Adrenal gland (tissue), 5 donors: Measurements from ENCODE around the gene KIFC3.

Source experiments
- CTCF ChIP-seq, 6 experiments: fragments of 450-650 bp in 4 of 6; fragments of 200-600 bp in 2 of 6; sonication (generic) in 1 of 6; IDR thresholded peaks; 1 replicate in 5 of 6; 2 replicates in 1 of 6; pipeline versions ENCODE4 v1.5.1 to v1.8.0; 2016 to 2021; ENCODE audit warnings: antibody characterized with exemption in 6 of 6, mild to moderate bottlenecking in 2 of 6, moderate library complexity in 1 of 6
- POLR2A ChIP-seq, 2 donors: fragments of 450-650 bp; IDR thresholded peaks; one replicate each; pipeline ENCODE4 v1.6.1; 2017; ENCODE audit warnings: antibody characterized with exemption in 2 of 2, mild to moderate bottlenecking in 2 of 2, moderate library complexity in 1 of 2
- donor health status: DM: no; HTN: no; CAD: no.

- TF ChIP-seq CTCF (IDR thresholded peaks at IDR 0.05) = no peak
- TF ChIP-seq POLR2A (IDR thresholded peaks at IDR 0.05) = no peak
Observed at GRCh38 chr16:57783883-57784282, 18.4 kb downstream of the KIFC3 start.
